DMS114 treated with DMSO at 0.1 percent for 48 hours (cell line): ENCODE results near the gene SELL.
"Not testable (repeated sequence)": the region's sequence is repeated elsewhere in the genome, so short reads cannot be mapped to it uniquely, and the experiment has no call there.

Experiments
- DNase-seq: peaks from one replicate; lab custom pipeline; 2025; ENCODE audit not compliant: unreplicated experiment; lab: John Stamatoyannopoulos, UW

Gene SELL

GRCh38 chr1:169707912-169708604, 3.4 kb downstream of the SELL start:
- no peak for DNase-seq

DNA sequence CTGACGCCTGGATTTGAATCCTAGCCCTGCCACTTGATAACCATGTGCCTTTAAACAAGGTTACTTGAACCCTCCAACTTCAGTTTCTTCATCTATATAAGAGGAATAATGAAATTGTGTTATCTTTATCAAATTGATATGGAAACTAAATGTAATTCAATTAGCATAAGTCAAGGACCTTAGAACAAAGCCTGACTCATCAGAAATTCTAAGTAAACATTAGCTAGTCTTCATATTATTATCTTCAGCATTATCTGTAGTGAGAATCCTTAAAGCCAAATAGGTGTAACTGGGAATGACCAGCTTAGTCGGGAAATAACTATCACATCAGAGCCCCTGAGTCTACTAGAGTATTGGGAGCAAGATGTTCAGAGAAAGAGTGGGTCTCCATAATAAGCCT, 6.6 kb downstream of the SELL start:
- no peak for DNase-seq

DNA sequence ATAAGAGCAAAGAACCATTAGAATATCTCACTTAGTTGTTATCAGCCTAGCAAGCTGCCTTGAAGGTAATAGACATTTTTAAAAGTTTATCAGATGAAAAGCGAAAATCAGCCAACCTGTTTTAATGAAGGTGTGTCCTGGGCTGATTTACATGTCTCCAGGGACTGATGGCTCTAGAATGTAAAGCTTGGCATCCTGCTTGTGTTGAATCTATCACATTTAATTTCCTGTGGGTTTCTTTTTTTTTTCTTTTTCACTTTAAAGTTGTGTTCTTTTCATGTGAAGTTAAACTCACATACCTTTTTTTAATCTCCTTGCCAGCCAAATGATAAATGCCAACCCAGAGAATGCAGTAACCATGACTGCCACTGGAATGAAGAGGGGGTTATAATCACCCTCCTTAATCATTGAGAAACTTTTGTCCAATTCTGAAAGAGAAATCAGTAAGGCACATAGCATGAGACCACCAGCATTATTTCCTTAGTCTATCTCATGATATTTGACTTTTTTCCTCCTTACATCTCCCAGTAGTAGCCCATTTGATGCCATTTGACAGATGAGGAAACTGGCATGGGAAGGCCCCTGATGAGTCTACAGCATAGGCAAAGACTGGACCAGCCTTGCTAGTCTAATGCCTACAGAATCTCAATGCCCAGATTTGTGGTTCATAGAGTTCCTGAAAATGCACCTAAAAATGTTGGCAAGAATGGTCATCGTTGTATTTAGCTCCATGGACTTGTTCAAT, 10.0 kb downstream of the SELL start:
- no peak for DNase-seq

GRCh38 chr1:169699707-169700106, 11.7 kb downstream of the SELL start:
- no peak for DNase-seq

- DNase-seq: no peak
These were observed 12.4 kb downstream of the SELL start for GRCh38 chr1:169698976-169699375.

- no peak for DNase-seq
These were observed 13.7 kb downstream of the SELL start for GRCh38 chr1:169697755-169698154.

DNA sequence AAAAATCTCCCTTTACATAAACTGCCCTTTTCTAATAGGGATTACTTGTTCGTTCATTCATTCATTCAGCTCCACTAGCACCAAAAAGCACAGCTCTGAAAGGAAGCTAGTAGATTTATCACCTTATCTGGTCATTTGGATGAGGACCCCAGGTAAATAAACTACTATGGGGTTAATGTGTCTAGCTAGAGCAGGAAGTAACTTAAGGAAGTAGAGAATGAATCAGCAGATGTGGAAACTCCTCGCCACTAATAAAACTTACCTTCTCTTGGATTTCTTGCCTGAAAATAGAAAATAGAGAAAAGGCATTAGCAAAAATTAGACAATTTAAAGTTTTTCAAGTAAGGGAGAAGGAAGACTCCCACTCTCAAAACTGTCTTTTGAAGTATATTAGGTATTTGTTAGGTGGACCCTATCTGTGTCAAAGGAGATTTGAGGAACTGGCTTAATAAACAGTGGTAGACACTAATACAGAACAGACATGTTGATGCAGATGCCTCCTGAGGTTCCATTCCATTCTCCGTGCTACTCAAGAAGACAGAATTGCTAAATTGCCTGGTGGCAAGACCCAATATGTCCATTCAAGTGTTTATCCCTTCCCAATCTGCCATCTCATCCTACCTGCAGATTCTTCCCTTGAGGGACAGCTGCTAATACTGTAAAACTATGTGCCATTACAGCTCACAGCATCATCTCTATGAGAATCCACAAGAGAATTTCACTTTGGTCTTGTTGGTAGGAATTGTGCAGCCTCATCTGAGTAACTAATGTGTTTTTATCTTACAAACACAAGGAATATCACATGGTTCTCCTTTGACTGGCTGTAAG, 14.9 kb downstream of the SELL start:
- DNase-seq: no peak

DNA sequence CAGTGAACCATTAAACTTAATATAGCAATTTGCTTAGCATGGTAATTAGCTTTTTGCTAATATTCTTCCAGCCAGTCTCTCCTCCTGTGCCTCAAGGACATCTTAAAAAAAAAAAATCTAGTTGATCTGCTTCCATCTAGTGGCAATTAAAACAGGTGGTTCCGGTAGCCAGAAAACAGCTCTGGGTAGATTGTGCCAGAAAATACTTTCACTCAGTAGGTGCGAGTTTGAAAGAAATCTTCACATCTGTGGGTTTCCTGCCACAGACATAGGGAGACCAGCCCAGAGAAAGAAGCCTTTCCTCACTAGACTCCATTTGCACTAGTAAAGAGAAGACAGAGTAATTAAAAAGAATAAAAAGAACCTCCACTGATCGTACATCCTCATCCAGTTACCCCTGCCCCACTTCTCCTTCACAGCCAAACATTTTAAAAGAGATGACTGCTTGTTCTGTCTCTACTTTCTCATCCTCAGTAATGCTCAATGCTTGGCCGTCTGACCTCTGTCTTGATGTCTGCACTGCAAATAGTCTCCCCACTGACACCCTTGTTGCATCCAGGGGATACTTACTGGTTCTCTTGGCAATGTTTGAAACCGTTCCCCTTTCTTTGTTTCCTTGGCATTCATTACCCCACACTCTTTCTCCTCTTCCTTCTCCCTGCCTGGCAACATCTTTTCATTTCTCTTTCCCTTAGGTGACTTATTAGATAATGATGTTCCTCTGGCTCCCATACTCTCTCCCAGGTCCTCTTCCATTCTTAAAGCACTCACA, 16.9 kb downstream of the SELL start:
- DNase-seq: no peak

- no peak for DNase-seq
These were observed 18.5 kb downstream of the SELL start for GRCh38 chr1:169692756-169693460.

- DNase-seq: no peak
These were observed 20.9 kb downstream of the SELL start for GRCh38 chr1:169690489-169690888.

GRCh38 chr1:169689395-169689794, 22.0 kb downstream of the SELL start:
- no peak for DNase-seq

DNA sequence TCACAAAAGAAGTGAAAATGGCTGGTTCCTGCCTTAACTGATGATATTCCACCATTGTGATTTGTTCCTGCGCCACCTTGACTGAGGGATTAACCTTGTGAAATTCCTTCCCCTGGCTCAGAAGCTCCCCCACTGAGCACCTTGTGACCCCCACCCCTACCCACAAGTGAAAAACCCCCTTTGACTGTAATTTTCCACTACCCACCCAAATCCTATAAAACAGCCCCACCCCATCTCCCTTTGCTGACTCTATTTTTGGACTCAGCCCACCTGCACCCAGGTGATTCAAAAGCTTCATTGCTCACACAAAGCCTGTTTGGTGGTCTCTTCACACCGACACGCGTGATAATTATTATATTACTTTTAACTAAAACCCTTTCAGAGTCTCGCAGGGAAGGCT, 23.0 kb downstream of the SELL start:
- not testable (repeated sequence) for DNase-seq

DNA sequence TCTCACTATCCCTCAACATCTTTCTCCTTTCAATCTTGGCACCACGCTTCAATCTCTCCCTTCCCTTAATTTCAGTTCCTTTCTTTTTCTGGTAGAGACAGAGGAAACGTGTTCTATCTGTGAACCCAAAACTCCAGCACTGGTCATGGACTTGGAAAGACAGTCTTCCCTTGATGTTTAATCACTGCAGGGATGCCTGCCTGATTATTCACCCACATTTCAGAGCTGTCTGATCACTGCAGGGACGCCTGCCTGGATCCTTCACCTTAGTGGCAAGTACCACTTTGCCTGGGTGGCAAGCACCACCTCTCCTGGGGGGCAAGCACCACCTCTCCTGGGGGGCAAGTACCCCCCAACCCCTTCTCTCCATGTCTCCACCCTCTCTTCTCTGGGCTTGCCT, 27.8 kb downstream of the SELL start:
- no peak for DNase-seq

- not testable (repeated sequence) for DNase-seq
These were observed 28.3 kb downstream of the SELL start for GRCh38 chr1:169683168-169683567.

DNA sequence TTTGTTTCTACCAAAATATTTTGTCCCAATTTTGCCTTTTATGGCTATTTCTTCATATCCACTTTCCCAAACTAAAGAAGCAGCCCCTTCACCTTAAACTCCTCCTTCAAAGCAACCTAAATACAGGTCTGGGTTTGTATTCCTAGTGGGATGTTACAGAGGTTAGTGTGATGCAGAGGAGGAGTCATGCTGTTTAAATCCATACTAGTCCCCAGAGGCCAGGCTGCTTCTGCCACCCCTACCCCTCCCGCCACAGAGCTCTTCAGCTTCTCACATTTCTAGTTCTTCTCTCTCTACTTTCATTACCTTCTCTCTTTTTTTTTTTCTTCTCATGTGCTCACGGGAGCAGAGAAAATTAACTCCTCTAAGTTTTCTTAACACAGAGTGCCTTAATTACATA, 29.3 kb downstream of the SELL start:
- no peak for DNase-seq

DNA sequence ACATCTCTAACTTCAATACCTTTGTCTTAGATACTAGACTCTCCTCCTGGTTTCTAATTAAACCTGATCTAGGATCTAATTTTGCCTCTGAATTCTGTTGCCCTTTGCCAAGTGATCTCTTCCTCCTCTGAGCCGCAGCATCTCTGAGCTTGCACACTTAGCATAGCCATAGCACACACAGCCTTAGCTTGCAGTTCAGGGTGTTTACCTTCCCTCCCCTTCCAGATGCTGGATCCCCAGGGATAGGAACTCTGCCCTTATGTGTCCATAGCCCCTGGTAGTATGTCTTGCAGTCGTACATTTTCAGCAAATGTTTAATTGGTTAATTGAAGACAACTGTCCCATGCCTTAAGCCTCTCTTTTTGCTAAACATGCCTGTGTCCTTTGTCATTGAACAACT, 30.3 kb downstream of the SELL start:
- DNase-seq: no peak

DNA sequence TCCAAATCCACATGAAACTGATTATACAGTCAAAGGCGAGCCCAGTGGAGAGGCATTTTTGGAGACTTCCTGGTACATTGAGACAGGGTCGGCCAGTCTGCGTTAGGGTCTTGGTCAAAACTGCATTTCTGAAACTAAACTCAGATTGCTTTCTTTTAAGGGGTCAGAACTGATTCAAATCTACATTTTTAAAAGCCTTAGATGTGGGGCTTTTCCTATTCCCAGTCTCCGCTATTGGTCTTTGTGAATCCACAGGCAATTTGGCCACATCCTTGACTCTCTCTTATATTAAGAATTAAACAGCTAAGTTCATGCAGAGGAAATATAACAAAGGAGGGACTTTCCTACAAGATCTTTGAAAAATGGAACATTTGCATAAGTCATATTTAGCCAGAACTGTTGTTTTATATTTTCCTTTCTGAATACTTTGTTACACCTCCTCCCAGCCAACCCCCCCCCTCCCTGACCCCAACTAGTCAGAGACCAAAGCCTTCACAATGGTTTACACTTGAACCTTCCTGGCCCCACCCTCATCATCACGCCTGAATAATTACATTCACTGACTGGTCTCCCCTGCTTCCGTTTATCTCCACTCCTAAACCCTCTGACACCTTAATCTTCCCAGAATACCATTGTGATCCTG, 30.9 kb downstream of the SELL start:
- DNase-seq: no peak

GRCh38 chr1:169679692-169680091, 31.7 kb downstream of the SELL start:
- DNase-seq: no peak

DNA sequence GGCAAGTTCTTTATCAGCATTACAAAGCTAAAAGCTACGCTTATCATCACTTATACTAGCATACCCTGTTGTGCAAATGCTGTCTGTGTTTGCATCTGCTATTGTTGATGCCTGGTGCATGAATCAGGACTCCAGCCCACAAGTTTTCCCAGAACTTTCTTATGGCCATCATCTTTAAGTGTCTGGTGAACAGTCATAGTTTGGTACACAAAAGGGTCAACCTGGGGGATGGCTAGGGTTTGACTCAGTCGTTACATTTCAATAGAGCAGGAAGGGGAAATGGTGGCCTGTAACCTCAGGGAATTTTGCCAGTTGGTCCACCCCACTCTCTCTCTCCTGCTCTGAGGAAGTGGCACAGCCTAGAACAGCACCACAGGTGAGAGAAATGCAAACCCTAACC, 35.4 kb downstream of the SELL start:
- no peak for DNase-seq

DNA sequence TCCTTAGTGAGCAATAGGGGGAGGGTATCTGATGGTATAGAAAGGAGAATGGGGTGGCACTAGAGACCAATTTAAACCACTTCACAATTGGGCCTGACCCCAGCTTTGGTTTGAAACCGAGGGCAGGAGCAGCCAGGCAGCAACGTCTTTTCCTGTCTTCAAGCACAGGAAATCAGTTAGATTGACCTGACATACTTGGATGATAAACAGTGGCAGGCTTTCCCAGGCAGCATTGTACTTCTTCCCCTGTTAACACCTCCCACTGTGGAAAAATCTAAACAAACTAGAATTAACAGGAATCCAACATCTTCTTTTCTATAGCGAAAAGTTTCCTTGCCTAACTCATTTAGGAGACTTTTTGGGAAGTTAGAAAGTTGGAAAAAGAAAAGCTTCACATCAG, 40.6 kb downstream of the SELL start:
- DNase-seq: no peak
